Neutrophil (primary cell): ENCODE measurements around the gene TUT4.

Source experiments
- H3K27ac ChIP-seq: fragments of 200-600 bp; sonication (generic); 2 replicates; pipeline ENCODE4 v1.5.1; 2016; ENCODE audit warnings: mild to moderate bottlenecking, moderate library complexity
- H3K27me3 ChIP-seq: fragments of 200-600 bp; sonication (generic); 2 replicates; pipeline ENCODE4 v1.6.0; 2016; ENCODE audit warnings: mild to moderate bottlenecking
- H3K36me3 ChIP-seq: fragments of 200-600 bp; sonication (generic); 2 replicates; pipeline ENCODE4 v1.5.1; 2017
- H3K4me1 ChIP-seq, 2 experiments: fragments of 200-600 bp in 1 of 2; sonication (generic) in 1 of 2; 1 replicate in 1 of 2; 2 replicates in 1 of 2; pipeline versions ENCODE4 v1.5.1 to v1.6.1; 2013 to 2016; ENCODE audit warnings: low read depth in 1 of 2, low read length in 1 of 2, mild to moderate bottlenecking in 1 of 2, moderate library complexity in 1 of 2; ENCODE audit not compliant: control insufficient read depth in 1 of 2, insufficient read depth in 1 of 2
- H3K4me3 ChIP-seq, 2 experiments: fragments of 200-600 bp in 1 of 2; sonication (generic) in 1 of 2; 1 replicate in 1 of 2; 2 replicates in 1 of 2; pipeline ENCODE4 v1.5.1; 2013 to 2016; ENCODE audit warnings: low read depth in 1 of 2, low read length in 1 of 2, mild to moderate bottlenecking in 1 of 2, moderate library complexity in 1 of 2
- H3K9me3 ChIP-seq: fragments of 200-600 bp; sonication (generic); 2 replicates; pipeline ENCODE4 v1.5.1; 2016
- TF ChIP-seq, protein P1 (sequence below): fragments of 200-600 bp; sonication (generic); IDR thresholded peaks from 2 replicates; pipeline ENCODE4 v1.5.1; 2016; ENCODE audit warnings: antibody characterized with exemption

The TUT4 gene

GRCh38 chr1:52532247-52532646 lies 20.6 kb downstream of the TUT4 start:
- Histone ChIP-seq H3K9me3 (no peaks in the 10 kb centered on the region), H3K4me3 (no peak overlapping the region), H3K36me3 (peaks cover 8% of the 10 kb centered on the region), H3K27me3 (no peaks in the 10 kb centered on the region), H3K27ac (peak overlapping the region; percentile 67), H3K4me1 (peaks cover 25 to 26% of the 10 kb centered on the region in 2 experiments)
- TF ChIP-seq, protein P1, sequence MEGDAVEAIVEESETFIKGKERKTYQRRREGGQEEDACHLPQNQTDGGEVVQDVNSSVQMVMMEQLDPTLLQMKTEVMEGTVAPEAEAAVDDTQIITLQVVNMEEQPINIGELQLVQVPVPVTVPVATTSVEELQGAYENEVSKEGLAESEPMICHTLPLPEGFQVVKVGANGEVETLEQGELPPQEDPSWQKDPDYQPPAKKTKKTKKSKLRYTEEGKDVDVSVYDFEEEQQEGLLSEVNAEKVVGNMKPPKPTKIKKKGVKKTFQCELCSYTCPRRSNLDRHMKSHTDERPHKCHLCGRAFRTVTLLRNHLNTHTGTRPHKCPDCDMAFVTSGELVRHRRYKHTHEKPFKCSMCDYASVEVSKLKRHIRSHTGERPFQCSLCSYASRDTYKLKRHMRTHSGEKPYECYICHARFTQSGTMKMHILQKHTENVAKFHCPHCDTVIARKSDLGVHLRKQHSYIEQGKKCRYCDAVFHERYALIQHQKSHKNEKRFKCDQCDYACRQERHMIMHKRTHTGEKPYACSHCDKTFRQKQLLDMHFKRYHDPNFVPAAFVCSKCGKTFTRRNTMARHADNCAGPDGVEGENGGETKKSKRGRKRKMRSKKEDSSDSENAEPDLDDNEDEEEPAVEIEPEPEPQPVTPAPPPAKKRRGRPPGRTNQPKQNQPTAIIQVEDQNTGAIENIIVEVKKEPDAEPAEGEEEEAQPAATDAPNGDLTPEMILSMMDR = no peak

GRCh38 chr1:52531249-52531872 lies 21.5 kb downstream of the TUT4 start:
- TF ChIP-seq, protein P1 = no peak
- Histone ChIP-seq H3K27ac (no peak overlapping the region), H3K4me1 (peaks cover 25 to 26% of the 10 kb centered on the region in 2 experiments), H3K36me3 (peaks cover 14% of the 10 kb centered on the region), H3K4me3 (no peak overlapping the region), H3K27me3 (no peaks in the 10 kb centered on the region), H3K9me3 (no peaks in the 10 kb centered on the region)

GRCh38 chr1:52530563-52531144 lies 22.2 kb downstream of the TUT4 start:
- H3K4me1 ChIP-seq = peaks cover 25 to 26% of the 10 kb centered on the region in 2 experiments
- TF ChIP-seq, protein P1 = no peak
- H3K27me3 ChIP-seq = no peaks in the 10 kb centered on the region
- H3K27ac ChIP-seq = no peak overlapping the region
- H3K36me3 ChIP-seq = peaks cover 17% of the 10 kb centered on the region
- no peak overlapping the region for H3K4me3 ChIP-seq
- no peaks in the 10 kb centered on the region for H3K9me3 ChIP-seq

DNA sequence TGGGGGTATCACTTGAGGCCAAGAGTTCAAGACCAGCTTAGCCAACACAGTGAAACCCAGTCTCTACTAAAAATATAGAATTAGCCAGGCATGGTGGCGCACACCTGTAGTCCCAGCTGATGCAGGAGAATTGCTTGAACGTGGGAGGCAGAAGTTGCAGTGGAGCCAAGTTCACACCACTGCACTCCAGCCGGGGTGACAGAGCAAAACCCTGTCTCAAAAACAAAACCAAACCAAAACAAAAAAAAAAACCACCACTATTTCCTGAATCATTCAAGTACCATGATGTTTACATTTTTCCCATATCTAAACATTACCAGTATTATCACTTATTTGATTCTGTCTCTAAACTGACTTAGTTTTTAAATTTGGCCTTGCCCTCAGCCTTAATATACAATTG lies 29.5 kb downstream of the TUT4 start:
- Histone ChIP-seq H3K4me3 (no peak overlapping the region), H3K27me3 (no peaks in the 10 kb centered on the region), H3K4me1 (peaks cover 0 to 3% of the 10 kb centered on the region in 2 experiments), H3K9me3 (no peaks in the 10 kb centered on the region), H3K36me3 (peaks cover 35% of the 10 kb centered on the region), H3K27ac (no peak overlapping the region)
- TF ChIP-seq, protein P1 = no peak

GRCh38 chr1:52520148-52520547 lies 32.7 kb downstream of the TUT4 start:
- H3K27me3 ChIP-seq = no peaks in the 10 kb centered on the region
- TF ChIP-seq, protein P1 = no peak

More at GRCh38 chr1:52520148-52520547, 32.7 kb downstream of the TUT4 start:
- no peak overlapping the region for H3K4me3 ChIP-seq
- peaks cover 0 to 3% of the 10 kb centered on the region in 2 experiments for H3K4me1 ChIP-seq
- H3K36me3 ChIP-seq = peaks cover 17% of the 10 kb centered on the region
- no peak overlapping the region for H3K27ac ChIP-seq
- no peaks in the 10 kb centered on the region for H3K9me3 ChIP-seq
